HUES48 (cell line): ENCODE measurements around the gene MTA2.
"Not testable (repeated sequence)": the region's sequence is repeated elsewhere in the genome, so short reads cannot be mapped to it uniquely, and the experiment has no call there.

Source experiments
- H3K27ac ChIP-seq: one replicate; pipeline ENCODE4 v1.7.0; 2013; ENCODE audit warnings: low read depth, low read length, inconsistent platforms
- H3K27me3 ChIP-seq: 2 replicates; pipeline ENCODE4 v1.6.1; 2013; ENCODE audit warnings: mild to moderate bottlenecking, low read length; ENCODE audit not compliant: control insufficient read depth, insufficient read depth
- H3K36me3 ChIP-seq: 2 replicates; pipeline ENCODE4 v1.6.1; 2013; ENCODE audit warnings: low read length; ENCODE audit not compliant: control insufficient read depth, insufficient read depth
- H3K4me1 ChIP-seq: 2 replicates; pipeline ENCODE4 v1.6.1; 2013; ENCODE audit warnings: mild to moderate bottlenecking, low read length; ENCODE audit not compliant: control insufficient read depth, insufficient read depth
- H3K4me3 ChIP-seq: 2 replicates; pipeline ENCODE4 v1.5.1; 2013; ENCODE audit warnings: mild to moderate bottlenecking, low read depth, low read length
- H3K9ac ChIP-seq: 2 replicates; pipeline ENCODE4 v1.6.1; 2013; ENCODE audit warnings: mild to moderate bottlenecking, low read depth, low read length, moderate library complexity
- H3K9me3 ChIP-seq: 2 replicates; pipeline ENCODE4 v1.6.1; 2013; ENCODE audit warnings: low read length; ENCODE audit not compliant: control insufficient read depth, insufficient read depth

MTA2 gene

GRCh38 chr11:62573592-62574362 is 27.9 kb downstream of the MTA2 start, which contains the start of gene EEF1G:
TSS of gene EEF1G (minus strand) at chr11:62573891. CDS start at chr11:62573842, 49 bp downstream.
- Histone ChIP-seq H3K4me1 (peaks cover 16% of the 10 kb centered on the region), H3K27ac (peak within 1 kb of the TSS; percentile 86), H3K9ac (peak within 1 kb of the TSS; percentile 87), H3K27me3 (no peaks in the 10 kb centered on the region), H3K36me3 (peaks cover 66% of the 10 kb centered on the region), H3K9me3 (no peaks in the 10 kb centered on the region), H3K4me3 (peak within 1 kb of the TSS; percentile 91)

GRCh38 chr11:62573006-62573591 is 28.6 kb downstream of the MTA2 start:
- H3K9ac ChIP-seq = peak overlapping the region; percentile 87
- peaks cover 65% of the 10 kb centered on the region for H3K36me3 ChIP-seq
- peak overlapping the region; percentile 91 for H3K4me3 ChIP-seq
- H3K27me3 ChIP-seq = no peaks in the 10 kb centered on the region
- H3K9me3 ChIP-seq = no peaks in the 10 kb centered on the region
- peak overlapping the region; percentile 86 for H3K27ac ChIP-seq
- peaks cover 16% of the 10 kb centered on the region for H3K4me1 ChIP-seq

- peak overlapping the region; percentile 87 for H3K9ac ChIP-seq
- H3K9me3 ChIP-seq = no peaks in the 10 kb centered on the region
- no peaks in the 10 kb centered on the region for H3K27me3 ChIP-seq
- H3K4me3 ChIP-seq = peak overlapping the region; percentile 91
- H3K27ac ChIP-seq = peak overlapping the region; percentile 55
- H3K36me3 ChIP-seq = peaks cover 68% of the 10 kb centered on the region
- peaks cover 16% of the 10 kb centered on the region for H3K4me1 ChIP-seq
Measured at GRCh38 chr11:62572431-62572830, 29.2 kb downstream of the MTA2 start.

- Histone ChIP-seq H3K27ac (peak overlapping the region; percentile 24), H3K36me3 (peaks cover 68% of the 10 kb centered on the region), H3K4me1 (peaks cover 16% of the 10 kb centered on the region), H3K4me3 (0 out of 2 replicates have a peak overlapping the region, but pooled peaks have one; percentile 91)
- H3K27me3 ChIP-seq, H3K9me3 ChIP-seq, H3K9ac ChIP-seq: not testable (repeated sequence)
Measured at GRCh38 chr11:62571493-62571892, 30.2 kb downstream of the MTA2 start.

- Histone ChIP-seq H3K36me3 (peaks cover 68% of the 10 kb centered on the region), H3K4me1 (peaks cover 16% of the 10 kb centered on the region)
- not testable (repeated sequence) for H3K4me3 ChIP-seq, H3K9me3 ChIP-seq, H3K9ac ChIP-seq, H3K27me3 ChIP-seq, H3K27ac ChIP-seq
Measured at GRCh38 chr11:62570903-62571302, 30.8 kb downstream of the MTA2 start.

- Histone ChIP-seq H3K4me1 (peaks cover 10% of the 10 kb centered on the region), H3K27me3 (no peaks in the 10 kb centered on the region), H3K9ac (no peak overlapping the region), H3K27ac (no peak overlapping the region), H3K9me3 (no peaks in the 10 kb centered on the region), H3K4me3 (no peak overlapping the region), H3K36me3 (peaks cover 80% of the 10 kb centered on the region)
Measured at GRCh38 chr11:62569611-62570010, 32.1 kb downstream of the MTA2 start.

GRCh38 chr11:62567018-62567633 is 34.5 kb downstream of the MTA2 start:
- Histone ChIP-seq H3K4me1 (peaks cover 9% of the 10 kb centered on the region; the same call in 1 of the 2 replicates), H3K27ac (no peak overlapping the region), H3K4me3 (no peak overlapping the region), H3K9me3 (no peaks in the 10 kb centered on the region), H3K27me3 (no peaks in the 10 kb centered on the region), H3K9ac (no peak overlapping the region), H3K36me3 (peaks cover 93% of the 10 kb centered on the region)

GRCh38 chr11:62566247-62566646 is 35.4 kb downstream of the MTA2 start:
- H3K4me1 ChIP-seq = peaks cover 9% of the 10 kb centered on the region; the same call in 1 of the 2 replicates
- H3K9ac ChIP-seq = no peak overlapping the region
- H3K36me3 ChIP-seq = peaks cover 86% of the 10 kb centered on the region
- no peaks in the 10 kb centered on the region for H3K27me3 ChIP-seq
- no peak overlapping the region for H3K4me3 ChIP-seq
- H3K9me3 ChIP-seq = no peaks in the 10 kb centered on the region
- H3K27ac ChIP-seq = no peak overlapping the region

GRCh38 chr11:62565100-62565802 is 36.4 kb downstream of the MTA2 start:
- H3K4me1 ChIP-seq = peaks cover 17% of the 10 kb centered on the region
- H3K9me3 ChIP-seq = no peaks in the 10 kb centered on the region
- no peak overlapping the region for H3K9ac ChIP-seq
- H3K4me3 ChIP-seq = no peak overlapping the region
- H3K36me3 ChIP-seq = peaks cover 82% of the 10 kb centered on the region
- no peaks in the 10 kb centered on the region for H3K27me3 ChIP-seq
- H3K27ac ChIP-seq = no peak overlapping the region

GRCh38 chr11:62561677-62562230 is 39.9 kb downstream of the MTA2 start:
- H3K27ac ChIP-seq = peak overlapping the region; percentile 88
- not testable (repeated sequence) for H3K27me3 ChIP-seq, H3K9me3 ChIP-seq, H3K9ac ChIP-seq
- H3K36me3 ChIP-seq = peaks cover 84% of the 10 kb centered on the region
- peak overlapping the region; percentile 44 for H3K4me3 ChIP-seq
- peaks cover 38% of the 10 kb centered on the region for H3K4me1 ChIP-seq
